Left colon (tissue), 2 donors: Measurements from ENCODE around the gene KLF17. TPM values are rescaled to one million over a fixed set of nuclear protein-coding genes. Genes with fewer than 3 reads are reported as not detected.

Source experiments
- ATAC-seq: fragments of 200-7000 bp; cut with Tn5 transposase; one replicate; pipeline ENCODE4 v1.9.1; 2020; ENCODE audit warnings: mild to moderate bottlenecking, moderate library complexity
- DNase-seq, 2 donors: peaks; one replicate each; pipeline ENCODE4 v3.0.0-alpha.2; 2020
- intact Hi-C, 2 donors: fragments of 100-400 bp; cut with DNase I in 1 of 2; cut with micrococcal nuclease in 1 of 2; formaldehyde crosslinking; loops; one replicate each; pipeline versions ENCODE4 v1.11.2 to v1.14.0; 2022; cut with DNase I, micrococcal nuclease
- total RNA-seq, 2 donors: library from RNA; stranded (reverse); fragmentation: NEBNext Ultra II Directional; extraction: Animal tissue kit (Norgen Biotek cat#: 25700); gene quantifications; one replicate each; pipeline ENCODE4 v1.2.1, GENCODE V29; 2021
- donor health status: DM: no; HTN: no; CAD: no.
- donor health status: DM: yes; HTN: yes; CAD: no.

The KLF17 gene
- total RNA-seq, 2 donors from 2014 or later: 0.11 TPM; not detected in 1

DNA sequence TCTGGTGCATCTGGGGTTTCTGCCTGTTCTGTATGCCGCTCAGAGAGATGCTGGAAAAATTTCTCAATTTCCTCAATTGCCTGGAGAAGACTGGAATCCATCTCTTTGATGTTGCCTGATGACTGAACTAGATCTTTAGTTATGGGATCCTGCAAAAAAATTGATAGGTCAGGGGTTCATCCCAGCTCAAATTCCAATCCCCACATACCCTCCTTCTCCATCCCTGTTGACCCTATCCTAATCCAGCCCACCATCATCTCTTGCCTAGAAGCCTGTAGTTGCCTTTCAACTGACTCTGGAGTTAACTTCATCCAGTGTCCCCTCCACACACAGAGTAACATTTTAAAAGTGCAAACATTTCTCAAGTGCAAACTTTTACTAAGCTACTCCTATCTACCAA, 22.9 kb downstream of the KLF17 start, which contains the start of gene KLF18:
Gene KLF18 (minus strand): TSS at position 101 of the 400 bp plus-strand sequence. CDS start 0 bp downstream, at position 101.
- no peak for DNase-seq
- no peak for ATAC-seq
- intact Hi-C loops: no loop called here

DNA sequence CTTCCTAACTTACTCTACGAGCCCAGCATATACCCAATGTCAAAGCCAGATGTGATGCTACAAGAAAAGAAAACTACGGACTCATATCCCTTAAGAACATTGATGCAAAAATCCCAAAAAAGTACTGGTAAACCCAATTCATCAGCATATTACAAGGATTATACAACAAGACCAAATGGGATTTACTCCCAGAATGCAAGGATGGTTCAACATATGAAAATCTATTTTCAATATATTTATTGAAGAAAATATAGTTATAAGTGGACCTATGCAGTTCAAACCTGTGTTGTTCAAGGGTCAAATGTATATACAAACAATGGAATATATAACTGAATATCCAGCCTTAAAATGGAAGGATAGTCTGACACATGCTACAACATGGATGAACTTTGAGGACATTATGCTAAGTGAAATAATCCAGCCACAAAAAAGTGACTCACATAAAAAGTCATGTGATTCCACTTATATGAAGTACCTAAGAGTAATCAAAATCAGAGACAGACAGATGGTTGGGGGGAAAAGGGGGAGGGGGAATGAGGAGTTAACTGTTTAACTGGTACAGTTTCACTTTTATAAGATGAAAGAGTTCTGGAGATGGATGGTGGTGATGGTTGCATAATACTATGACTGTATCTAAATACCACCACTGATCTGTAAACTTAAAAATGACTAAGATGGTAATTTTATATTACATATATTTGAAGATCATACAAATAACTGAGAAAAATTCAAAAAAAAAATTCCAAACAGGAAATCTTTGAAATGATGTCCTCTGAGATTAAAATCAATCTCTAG, 26.5 kb downstream of the KLF17 start:
- DNase-seq (no peak), ATAC-seq (no peak)
- intact Hi-C loops: no loop called here

DNA sequence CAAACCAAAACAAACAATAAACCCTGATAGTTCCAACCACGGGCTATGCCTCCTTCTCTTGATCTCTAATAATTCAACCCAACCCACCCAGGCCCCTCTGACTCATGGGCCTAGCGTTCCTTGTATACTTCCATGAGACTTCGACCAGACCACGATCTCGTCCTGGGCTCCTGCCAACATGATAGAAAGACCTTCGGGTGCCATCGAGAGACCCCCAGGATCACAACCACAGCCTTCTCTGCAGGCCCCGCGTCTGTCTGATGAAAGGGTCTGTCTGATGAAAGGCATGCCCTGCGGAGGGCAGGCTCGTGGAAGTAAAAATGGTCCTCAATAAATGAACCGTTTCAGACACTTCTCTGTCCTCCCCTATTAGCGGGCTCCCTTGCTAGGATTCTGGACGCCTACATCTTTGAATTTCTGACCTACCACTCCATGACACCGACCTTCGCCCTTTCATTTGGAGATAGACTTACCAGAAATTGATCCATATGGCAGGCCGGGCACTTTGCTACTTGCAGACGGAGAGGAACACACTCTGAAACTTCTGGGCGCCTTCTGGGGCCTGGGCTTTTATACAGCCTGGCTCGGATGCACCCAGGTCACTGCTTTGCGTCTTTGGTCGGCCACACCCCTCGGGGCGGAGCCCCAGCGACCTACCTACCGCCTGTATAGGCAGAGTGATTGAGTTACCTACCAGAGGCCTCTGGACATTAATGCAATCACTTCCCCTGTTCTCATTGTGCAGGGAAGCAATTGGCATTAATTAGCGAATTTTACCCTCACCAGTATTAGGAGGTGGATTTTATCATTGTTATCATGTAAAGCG, 28.1 kb downstream of the KLF17 start:
- ATAC-seq: no peak
- intact Hi-C loops: no loop called here
- DNase-seq: no peak

DNA sequence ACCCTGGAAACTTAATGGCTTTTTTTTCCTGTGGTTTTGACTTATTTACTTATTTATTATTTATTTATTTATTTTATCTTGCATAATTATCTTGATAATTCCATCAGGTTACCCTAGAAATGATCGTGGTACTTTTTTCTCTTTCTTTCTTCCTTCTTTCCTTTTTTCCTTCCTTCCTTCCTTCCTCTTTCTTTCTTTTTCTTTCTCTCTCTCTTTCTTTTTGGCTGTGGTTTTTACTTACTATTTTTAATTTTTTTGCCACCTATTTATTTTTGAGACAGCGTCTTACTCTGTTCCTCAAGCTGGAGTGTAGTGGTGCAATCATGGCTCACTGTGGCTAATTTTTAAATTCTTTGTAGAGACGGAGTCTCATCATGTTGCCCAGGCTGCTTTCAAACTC, 29.0 kb downstream of the KLF17 start:
- intact Hi-C loops: no loop called here
- DNase-seq (no peak), ATAC-seq (no peak)

DNA sequence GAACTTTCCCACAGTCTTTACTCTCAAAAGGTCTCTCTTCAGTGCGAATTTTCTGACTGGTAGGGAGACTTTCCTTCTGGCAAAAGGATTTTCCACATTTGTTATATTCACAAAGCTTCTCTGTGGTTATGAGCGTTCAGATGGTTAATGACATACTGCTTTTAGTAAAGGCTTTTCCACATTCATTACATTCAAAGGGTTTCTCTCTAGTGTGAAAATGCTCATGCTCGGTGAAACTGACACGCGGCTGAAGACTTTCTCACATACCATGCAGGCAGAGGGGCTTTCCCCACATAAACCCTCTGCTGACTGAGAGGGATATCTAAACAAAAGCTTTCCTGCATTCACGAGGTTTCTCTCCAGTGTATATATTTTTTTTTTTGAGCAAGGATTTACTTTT, 32.7 kb downstream of the KLF17 start:
- ATAC-seq (no peak), DNase-seq (no peak)
- intact Hi-C loops: no loop called here

DNA sequence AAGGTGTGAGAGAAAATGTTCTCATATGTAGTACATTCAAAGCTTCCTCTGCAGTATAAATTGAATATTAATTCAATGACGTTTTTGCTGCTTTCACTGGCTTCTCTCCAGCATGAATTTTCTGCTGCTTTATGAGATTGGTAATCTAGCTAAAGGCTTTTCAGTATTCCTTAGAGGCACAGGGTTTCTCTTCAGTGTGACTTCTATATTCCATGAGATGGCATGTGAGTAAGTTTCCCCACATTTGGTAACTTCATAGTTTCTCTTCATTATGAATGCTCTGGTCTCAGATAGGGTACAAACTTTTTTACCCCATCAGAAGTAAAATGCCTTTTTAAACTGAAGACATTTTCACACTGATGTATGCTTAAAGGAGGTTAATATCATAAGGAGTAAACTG, 33.2 kb downstream of the KLF17 start:
- intact Hi-C loops: no loop called here
- ATAC-seq (no peak), DNase-seq (no peak)

DNA sequence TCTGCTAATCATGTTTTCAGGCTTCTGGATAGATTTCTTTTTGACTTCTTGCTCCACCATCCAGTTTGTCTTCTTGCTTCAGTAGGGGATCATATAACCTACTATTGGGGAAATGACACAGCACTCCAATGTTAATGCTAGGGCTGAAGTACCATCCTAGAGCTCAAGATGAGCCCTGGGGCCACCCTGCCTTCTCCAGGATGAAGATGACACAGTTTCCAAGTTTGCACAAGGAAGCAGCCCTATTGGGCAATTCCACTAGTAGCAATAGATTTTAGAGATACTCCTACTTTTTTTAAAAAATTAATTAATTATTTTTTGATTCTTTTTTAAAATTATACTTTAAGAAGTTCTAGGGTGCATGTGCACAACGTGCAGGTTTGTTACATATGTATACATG, 34.1 kb downstream of the KLF17 start:
- intact Hi-C loops: no loop called here
- no peak for ATAC-seq
- no peak for DNase-seq

DNA sequence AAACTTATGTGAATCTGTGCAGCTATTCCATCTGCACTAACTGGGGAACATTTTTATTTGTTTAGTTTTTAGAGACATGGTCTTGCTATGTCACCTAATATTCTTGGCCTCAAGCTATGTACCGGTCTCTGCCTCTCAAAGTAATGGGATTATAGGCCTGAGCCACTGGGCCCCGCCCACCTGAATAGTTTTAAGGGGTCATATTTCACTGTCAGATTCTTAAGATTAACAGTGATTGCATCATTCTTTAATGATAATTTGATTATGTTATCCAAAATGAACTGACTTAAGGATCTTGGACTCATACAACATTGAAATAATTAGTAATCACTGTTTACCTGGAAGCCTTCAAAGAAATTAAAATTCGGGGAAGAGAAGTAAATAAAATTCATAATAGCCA, 35.4 kb downstream of the KLF17 start:
- no peak for ATAC-seq
- DNase-seq: no peak
- intact Hi-C loops: no loop called here

DNA sequence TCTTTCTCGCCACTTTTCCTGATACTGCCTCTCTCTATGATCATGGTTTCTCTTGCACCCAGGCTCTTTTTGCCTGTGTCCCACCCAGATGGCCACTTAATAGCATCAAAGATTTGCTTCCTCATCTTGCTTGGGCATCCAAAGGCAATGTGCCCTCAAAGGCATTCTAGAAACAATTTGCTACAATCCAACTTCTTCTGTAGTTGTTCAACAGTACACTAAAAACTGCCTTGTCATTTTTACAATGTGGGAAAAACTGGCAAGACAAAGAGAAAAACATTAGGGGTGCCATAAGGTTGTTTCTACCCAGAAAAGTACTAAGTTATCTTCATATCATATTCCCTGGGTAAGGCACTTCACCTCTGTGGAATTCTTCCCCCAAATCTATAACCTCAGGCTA, 39.3 kb downstream of the KLF17 start:
- intact Hi-C loops: no loop called here
- no peak for DNase-seq
- no peak for ATAC-seq

DNA sequence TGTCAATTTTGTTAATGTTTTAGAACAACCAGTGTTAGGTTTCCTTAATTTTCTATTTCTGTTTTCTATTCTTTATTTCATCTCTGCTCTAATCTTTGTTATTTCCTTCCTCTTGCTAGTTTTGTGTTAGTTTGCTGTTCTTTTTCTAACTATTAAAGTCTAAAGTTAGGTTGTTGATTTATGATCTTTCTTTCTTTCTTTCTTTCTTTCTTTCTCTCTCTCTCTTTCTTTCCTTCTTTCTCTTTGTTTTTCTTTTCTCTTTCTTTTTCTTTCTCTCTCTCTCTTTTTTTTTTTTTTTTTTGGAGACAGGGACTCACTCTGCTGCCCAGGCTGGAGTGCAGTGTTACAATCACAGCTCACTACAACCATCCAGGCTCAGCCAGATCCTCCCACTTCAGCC, 40.2 kb downstream of the KLF17 start:
- ATAC-seq: no peak
- intact Hi-C loops: no loop called here

DNA sequence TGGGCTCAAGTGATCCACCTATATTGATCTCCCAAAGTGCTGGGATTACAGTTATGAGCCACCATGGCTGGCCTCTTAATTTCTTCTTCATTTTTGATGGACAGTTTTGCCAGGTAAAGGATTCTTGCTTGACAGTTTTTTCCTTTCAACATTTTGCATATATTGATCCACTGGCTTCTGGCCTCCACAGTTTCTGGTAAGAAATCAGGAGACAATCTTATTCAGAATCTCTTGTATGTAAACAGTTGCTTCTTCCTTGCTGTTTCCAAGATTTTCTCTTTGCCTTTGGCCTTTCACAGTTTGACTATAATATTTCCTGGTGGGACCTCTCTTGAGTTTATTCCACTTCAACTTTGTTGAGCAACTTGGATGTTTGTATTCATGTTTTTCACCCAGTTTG, 42.9 kb downstream of the KLF17 start:
- no peak for ATAC-seq
- intact Hi-C loops: no loop called here
- no peak for DNase-seq

More for the DNA sequence above, 40.2 kb downstream of the KLF17 start:
- no peak for DNase-seq

DNA sequence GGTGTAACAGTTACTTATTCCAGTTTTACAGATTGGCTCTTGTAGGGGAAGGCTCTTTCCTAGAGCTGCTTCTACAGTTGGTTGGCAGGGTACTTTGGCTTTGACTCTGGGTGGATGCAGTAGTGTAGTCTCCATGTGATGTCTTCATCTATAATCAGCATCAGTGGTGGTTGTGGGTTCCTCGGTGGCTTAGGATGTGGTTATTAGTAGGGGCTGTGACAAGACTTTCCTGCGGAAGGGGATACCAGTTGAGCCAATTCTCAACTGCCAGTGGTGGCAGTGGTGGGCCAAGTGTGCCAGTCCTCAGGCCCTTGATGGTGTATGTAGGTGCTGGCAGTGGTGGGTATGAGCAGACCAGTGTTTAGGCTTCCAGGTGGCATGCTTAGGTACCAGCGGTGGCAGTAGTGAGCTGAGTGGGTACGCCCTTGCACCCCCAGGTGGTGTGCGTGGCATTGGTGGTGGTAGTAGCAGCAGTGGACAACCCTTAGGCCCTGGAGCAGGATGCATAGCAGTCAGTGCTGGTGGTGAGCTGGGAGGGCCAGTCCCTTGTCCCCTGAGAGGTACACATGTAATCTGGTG, 50.0 kb downstream of the KLF17 start:
- ATAC-seq: no peak
- intact Hi-C loops: no loop called here
- DNase-seq: no peak

DNA sequence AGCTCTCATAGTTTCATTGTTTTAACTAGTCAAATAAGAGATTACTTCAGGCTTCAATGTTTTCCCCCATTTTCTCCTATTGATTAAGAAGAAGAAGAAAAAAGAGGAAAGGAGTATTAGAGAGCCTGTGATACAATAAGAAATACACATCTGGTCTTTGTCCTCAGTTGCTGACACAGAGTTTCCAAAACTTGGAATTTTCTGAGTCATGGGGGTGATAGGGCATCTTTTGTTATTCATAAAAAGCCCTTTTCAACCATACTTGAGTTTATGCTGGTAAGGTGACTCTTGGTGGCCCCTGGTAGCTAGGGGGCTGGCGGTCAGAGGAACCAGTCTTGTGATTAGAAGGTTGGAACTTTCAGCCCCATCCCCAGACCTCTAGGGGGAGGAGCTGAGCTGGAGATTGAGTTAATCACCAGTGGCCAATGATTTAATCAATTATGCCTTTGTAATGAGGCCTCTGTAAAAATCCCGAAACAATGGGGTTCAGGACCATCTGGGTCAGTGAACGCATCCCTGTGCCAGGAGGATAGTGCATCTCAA, 51.7 kb downstream of the KLF17 start:
- intact Hi-C loops: no loop called here
- ATAC-seq (no peak), DNase-seq (no peak)

DNA sequence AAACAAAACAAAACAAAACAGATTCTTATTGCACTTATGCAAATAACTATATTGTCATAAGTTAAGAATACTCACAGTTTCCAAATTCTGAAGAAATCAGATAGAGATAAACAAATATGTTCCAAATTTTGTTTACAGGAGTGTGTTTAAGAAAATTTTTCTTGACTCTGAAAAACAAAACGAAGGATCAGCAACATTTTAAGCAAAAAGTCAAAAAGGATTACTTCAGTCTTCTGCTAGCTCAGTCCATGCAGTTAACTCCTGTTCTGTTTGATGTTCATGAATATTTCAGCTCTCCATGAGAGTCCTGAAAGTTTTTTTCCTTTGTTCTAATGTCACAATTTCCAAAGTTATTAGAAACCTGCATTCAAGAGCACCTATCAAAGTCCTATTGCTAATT, 56.0 kb downstream of the KLF17 start:
- intact Hi-C loops: no loop called here
- no peak for DNase-seq

More for the DNA sequence above, 56.0 kb downstream of the KLF17 start:
- ATAC-seq: no peak

Other genes starting within 250 kb of the KLF17 start
- 10 to 100 TPM in 1 of 2 donors, 1 to 10 TPM in 1; 5.3 to 11.1 TPM for gene ARTN, start 185.0 kb upstream of the KLF17 start, total RNA-seq
- 10 to 100 TPM; 19.2 to 27.4 TPM for gene IPO13, start 171.9 kb upstream of the KLF17 start, total RNA-seq
- gene DPH2, start 148.8 kb upstream of the KLF17 start, total RNA-seq: 10 to 100 TPM; 17.8 to 24.7 TPM
- gene ATP6V0B, start 143.9 kb upstream of the KLF17 start, total RNA-seq: 100 to 1,000 TPM; 166 to 182 TPM
- 10 to 100 TPM; 22.7 to 28.6 TPM for gene B4GALT2, start 139.6 kb upstream of the KLF17 start, total RNA-seq
- gene CCDC24, start 127.2 kb upstream of the KLF17 start, total RNA-seq: 10 to 100 TPM; 22.4 to 22.6 TPM
- gene SLC6A9, start 87.4 kb upstream of the KLF17 start, total RNA-seq: 10 to 100 TPM; 35.3 to 42.3 TPM
- not detected for gene KLF18, start 22.8 kb downstream of the KLF17 start, total RNA-seq
- gene DMAP1, start 94.7 kb downstream of the KLF17 start, total RNA-seq: 10 to 100 TPM; 39.0 to 44.4 TPM
- 10 to 100 TPM; 25.3 to 30.3 TPM for gene ERI3, start 236.4 kb downstream of the KLF17 start, total RNA-seq